ENCODE data around the gene BAIAP2. TPM values are rescaled to one million over a fixed set of nuclear protein-coding genes. Genes with fewer than 3 reads are reported as not detected.

The BAIAP2 gene, protein sequence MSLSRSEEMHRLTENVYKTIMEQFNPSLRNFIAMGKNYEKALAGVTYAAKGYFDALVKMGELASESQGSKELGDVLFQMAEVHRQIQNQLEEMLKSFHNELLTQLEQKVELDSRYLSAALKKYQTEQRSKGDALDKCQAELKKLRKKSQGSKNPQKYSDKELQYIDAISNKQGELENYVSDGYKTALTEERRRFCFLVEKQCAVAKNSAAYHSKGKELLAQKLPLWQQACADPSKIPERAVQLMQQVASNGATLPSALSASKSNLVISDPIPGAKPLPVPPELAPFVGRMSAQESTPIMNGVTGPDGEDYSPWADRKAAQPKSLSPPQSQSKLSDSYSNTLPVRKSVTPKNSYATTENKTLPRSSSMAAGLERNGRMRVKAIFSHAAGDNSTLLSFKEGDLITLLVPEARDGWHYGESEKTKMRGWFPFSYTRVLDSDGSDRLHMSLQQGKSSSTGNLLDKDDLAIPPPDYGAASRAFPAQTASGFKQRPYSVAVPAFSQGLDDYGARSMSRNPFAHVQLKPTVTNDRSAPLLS
- 10 to 100 TPM; 13.8 to 80.6 (median 30.1) TPM for total RNA-seq
- polyA plus RNA-seq, result 10 to 100 TPM; 12.0 to 21.5 TPM
- long read RNA-seq, donor 1, transcript BAIAP2-204 (14 exons, 2,095 nt), result major isoform, 20 of 54 reads
- long read RNA-seq, donor 1, partial matches to known transcripts, result 12 of 54 reads
- long read RNA-seq, donor 1, other reads (novel, unspliced or antisense), result 14 of 54 reads
- long read RNA-seq, donor 2, transcript BAIAP2-204 (14 exons, 2,095 nt), result major isoform, 8 of 15 reads
- long read RNA-seq, donor 2, partial matches to known transcripts, result 0 of 15 reads
- long read RNA-seq, donor 2, other reads (novel, unspliced or antisense), result 0 of 15 reads
- long read RNA-seq, donor 3, transcript BAIAP2-205 (15 exons, 2,129 nt), result major isoform, 5 of 37 reads
- long read RNA-seq, donor 3, partial matches to known transcripts, result 17 of 37 reads
- long read RNA-seq, donor 3, other reads (novel, unspliced or antisense), result 9 of 37 reads

DNA sequence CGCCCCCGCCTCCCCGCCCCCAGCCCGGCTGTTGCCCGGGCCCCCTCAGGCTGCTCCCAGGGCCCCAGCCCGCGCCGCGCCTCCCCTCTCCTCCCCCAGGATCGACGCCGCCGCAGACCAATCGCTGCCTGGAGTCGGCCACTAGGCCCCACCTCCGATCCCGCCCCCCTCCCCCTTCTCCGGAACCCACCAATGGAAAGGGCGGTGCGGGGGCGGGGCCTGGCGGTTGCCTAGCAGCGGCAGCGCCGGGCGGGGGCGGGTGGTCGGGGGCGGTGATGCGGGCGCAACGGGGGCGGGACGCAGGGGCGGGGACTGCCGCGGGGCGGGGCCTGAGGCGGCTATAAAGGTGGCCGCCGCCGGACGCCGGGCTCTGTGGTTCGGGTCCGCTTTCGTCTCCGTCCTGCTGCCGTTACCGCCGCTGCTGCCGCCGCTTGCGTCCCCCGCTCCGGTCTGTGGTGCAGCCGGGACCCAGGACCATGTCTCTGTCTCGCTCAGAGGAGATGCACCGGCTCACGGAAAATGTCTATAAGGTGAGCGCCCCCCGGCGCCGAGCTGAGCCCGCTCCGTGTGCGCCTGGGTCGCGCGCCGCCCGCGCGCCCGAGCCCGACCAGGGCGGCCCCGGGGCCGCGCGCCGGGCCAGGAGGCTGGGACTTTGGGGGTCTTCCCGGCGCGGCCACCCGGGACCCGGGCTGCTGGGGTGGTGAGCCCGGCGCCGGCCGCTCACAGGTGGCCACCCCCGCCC is at the start of gene BAIAP2:
Gene BAIAP2 (plus strand): TSS at position 373 of the 742 bp plus-strand sequence. CDS start 104 bp downstream, at position 477.
- DNase-seq, result peak; percentile 97 to 99 (median 98)
- WGBS, 3 donors, result 0 to 1% (median 0%) methylated on average over 23 to 87 of the region's 92 CpGs
- peak; percentile 91 for TF ChIP-seq POLR2A (IDR thresholded peaks at IDR 0.05)
- no peak for TF ChIP-seq EP300 (IDR thresholded peaks at IDR 0.05)
- TF ChIP-seq, protein P1, sequence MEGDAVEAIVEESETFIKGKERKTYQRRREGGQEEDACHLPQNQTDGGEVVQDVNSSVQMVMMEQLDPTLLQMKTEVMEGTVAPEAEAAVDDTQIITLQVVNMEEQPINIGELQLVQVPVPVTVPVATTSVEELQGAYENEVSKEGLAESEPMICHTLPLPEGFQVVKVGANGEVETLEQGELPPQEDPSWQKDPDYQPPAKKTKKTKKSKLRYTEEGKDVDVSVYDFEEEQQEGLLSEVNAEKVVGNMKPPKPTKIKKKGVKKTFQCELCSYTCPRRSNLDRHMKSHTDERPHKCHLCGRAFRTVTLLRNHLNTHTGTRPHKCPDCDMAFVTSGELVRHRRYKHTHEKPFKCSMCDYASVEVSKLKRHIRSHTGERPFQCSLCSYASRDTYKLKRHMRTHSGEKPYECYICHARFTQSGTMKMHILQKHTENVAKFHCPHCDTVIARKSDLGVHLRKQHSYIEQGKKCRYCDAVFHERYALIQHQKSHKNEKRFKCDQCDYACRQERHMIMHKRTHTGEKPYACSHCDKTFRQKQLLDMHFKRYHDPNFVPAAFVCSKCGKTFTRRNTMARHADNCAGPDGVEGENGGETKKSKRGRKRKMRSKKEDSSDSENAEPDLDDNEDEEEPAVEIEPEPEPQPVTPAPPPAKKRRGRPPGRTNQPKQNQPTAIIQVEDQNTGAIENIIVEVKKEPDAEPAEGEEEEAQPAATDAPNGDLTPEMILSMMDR (IDR thresholded peaks at IDR 0.05), result peak in 2 of 3 donors; percentile 11 to 12
- intact Hi-C loops (cut with DNase I), result loop anchor here in 3 of 4 donors (5.0 kb wide), 4 partner anchors 43 to 67 kb away; partner anchors contain the start of gene CHMP6 (in 1 of the 3)
- no peaks in the 10 kb centered on the region for H3K9me3 ChIP-seq
- H3K27me3 ChIP-seq, result no peaks in the 10 kb centered on the region
- H3K27ac ChIP-seq, result no peak within 1 kb of the TSS
- H3K4me1 ChIP-seq (ENCODE audit: insufficient read depth), result peaks cover 27% of the 10 kb centered on the region
- H3K36me3 ChIP-seq, result no peaks in the 10 kb centered on the region
- H3K4me3 ChIP-seq, result peak within 1 kb of the TSS; percentile 63

DNA sequence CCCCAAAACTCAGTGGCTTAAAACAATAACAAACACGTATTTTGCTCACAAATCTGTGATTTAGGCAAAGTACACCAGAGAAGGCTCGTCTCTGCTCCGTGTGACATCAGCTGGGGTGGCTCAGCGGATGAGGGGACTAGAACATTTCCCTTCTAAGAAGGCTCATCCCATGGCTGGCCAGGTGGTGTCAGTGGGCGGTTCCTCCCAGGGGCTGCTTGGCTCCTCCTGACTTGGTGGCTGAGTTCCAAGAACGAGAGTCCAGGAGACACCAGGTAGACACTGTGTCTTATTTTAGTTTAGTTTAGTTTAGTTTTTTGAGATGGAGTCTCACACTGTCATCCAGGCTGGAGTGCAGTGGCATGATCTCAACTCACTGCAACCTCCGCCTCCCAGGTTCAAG is 48.9 kb upstream of the BAIAP2 start:
- no peaks in the 10 kb centered on the region for H3K27me3 ChIP-seq
- TF ChIP-seq, protein P1 (IDR thresholded peaks at IDR 0.05), result no peak
- TF ChIP-seq EP300 (IDR thresholded peaks at IDR 0.05), result no peak
- no peak for TF ChIP-seq POLR2A (IDR thresholded peaks at IDR 0.05)
- DNase-seq, result peak in 1 of 5 donors; percentile 7
- no peaks in the 10 kb centered on the region for H3K9me3 ChIP-seq
- no peak overlapping the region for H3K4me3 ChIP-seq
- intact Hi-C loops (cut with DNase I), result loop anchor here in 3 of 4 donors (5.0 to 10.0 kb wide), 3 partner anchors 51 to 509 kb away; partner anchors contain the start of genes BAIAP2 (in 1 of the 3) and NPTX1 (in 1 of the 3)
- peaks cover 1% of the 10 kb centered on the region for H3K4me1 ChIP-seq (ENCODE audit: insufficient read depth)
- no peaks in the 10 kb centered on the region for H3K36me3 ChIP-seq
- 67 to 79% (median 70%) methylated on average over 7 of the region's 7 CpGs for WGBS, 3 donors
- H3K27ac ChIP-seq, result no peak overlapping the region

DNA sequence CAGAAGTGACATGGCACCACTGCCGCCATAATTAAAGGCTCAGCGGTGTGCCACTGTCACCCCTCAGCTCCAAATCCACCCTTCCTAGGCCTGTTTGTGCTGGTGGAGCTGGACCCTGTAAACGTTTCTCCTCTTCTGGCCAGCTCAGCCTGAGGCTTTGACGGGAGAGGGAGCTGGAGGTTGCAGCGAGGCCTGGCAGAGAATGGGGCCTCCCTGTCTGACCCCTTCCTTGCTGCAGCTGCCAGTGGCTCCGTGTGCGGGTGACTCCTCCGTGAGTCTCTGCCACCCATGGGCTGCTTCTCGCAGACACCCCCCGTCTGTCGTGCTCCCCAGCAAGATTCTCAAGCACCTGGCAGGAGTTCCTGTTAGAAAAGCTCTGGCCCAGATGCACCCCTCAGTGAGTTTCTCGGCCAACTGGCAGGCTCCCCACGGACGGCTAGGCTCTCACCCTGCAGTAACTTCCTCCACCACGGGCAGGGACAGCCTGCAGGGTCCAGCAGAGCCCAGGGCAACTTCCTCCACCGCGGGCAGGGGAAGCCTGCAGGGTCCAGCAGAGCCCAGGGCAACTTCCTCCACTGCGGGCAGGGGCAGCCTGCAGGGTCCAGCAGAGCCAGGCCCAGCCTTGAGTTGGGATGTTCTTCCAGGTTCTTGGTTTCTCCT is 48.0 kb upstream of the BAIAP2 start:
- H3K27ac ChIP-seq, result no peak overlapping the region

More for the DNA sequence above, 48.0 kb upstream of the BAIAP2 start:
- peaks cover 1% of the 10 kb centered on the region for H3K4me1 ChIP-seq (ENCODE audit: insufficient read depth)
- peak in 2 of 5 donors; percentile 7 to 32 for DNase-seq
- no peak overlapping the region for H3K4me3 ChIP-seq
- 46 to 51% (median 50%) methylated on average over 18 of the region's 18 CpGs for WGBS, 3 donors
- H3K27me3 ChIP-seq, result no peaks in the 10 kb centered on the region
- intact Hi-C loops (cut with DNase I), result loop anchor here in 3 of 4 donors (5.0 to 10.0 kb wide), 3 partner anchors 50 to 510 kb away; partner anchors contain the start of genes BAIAP2 (in 1 of the 3) and NPTX1 (in 1 of the 3)
- no peaks in the 10 kb centered on the region for H3K36me3 ChIP-seq
- no peaks in the 10 kb centered on the region for H3K9me3 ChIP-seq
- no peak for TF ChIP-seq EP300 (IDR thresholded peaks at IDR 0.05)
- TF ChIP-seq, protein P1 (IDR thresholded peaks at IDR 0.05), result no peak
- TF ChIP-seq POLR2A (IDR thresholded peaks at IDR 0.05), result no peak
